K562 (cell line): ENCODE data around the gene EIF4E3.

ENCODE experiments used
- DMBX1 ChIP-seq: fragments of 250-450 bp; sonication (Bioruptor Pico); IDR thresholded peaks from 2 replicates; pipeline ENCODE4 v1.8.0; 2022; ENCODE audit warnings: inconsistent platforms, mild to moderate bottlenecking, moderate library complexity, borderline replicate concordance
- ESRRA ChIP-seq: fragments of 450-650 bp; IDR thresholded peaks from 2 replicates; pipeline ENCODE4 v1.6.1; 2014; ENCODE audit warnings: low read depth, mild to moderate bottlenecking, moderate library complexity, borderline replicate concordance
- EZH2 ChIP-seq: IDR thresholded peaks from 2 replicates; pipeline ENCODE4 v1.6.1; 2012; ENCODE audit warnings: low read depth, mild to moderate bottlenecking, inconsistent platforms, low read length, borderline replicate concordance
- HDAC3 ChIP-seq: fragments of 450-650 bp; IDR thresholded peaks from 2 replicates; pipeline ENCODE4 v1.6.1; 2018; ENCODE audit warnings: borderline replicate concordance, mild to moderate bottlenecking, moderate library complexity; ENCODE audit not compliant: partially characterized antibody
- KLF13 ChIP-seq: fragments of 450-650 bp; IDR thresholded peaks from 2 replicates; pipeline ENCODE4 v1.6.1; 2016; ENCODE audit warnings: missing genetic modification characterization, low read depth, mild to moderate bottlenecking, missing compliant biosample characterization, moderate library complexity, borderline replicate concordance
- MED1 ChIP-seq: sonication (generic); formaldehyde crosslinking; IDR thresholded peaks from 2 replicates; pipeline ENCODE4 v1.8.1; 2023; ENCODE audit warnings: missing genetic modification reagents, borderline replicate concordance
- NR2F6 ChIP-seq: fragments of 450-650 bp; formaldehyde crosslinking; IDR thresholded peaks from 2 replicates; pipeline ENCODE4 v1.4.0; 2020; ENCODE audit warnings: mild to moderate bottlenecking
- PHF20 ChIP-seq: fragments of 450-650 bp; IDR thresholded peaks from 2 replicates; pipeline ENCODE4 v1.6.1; 2018; ENCODE audit not compliant: partially characterized antibody
- SAFB2 ChIP-seq: fragments of 200-400 bp; formaldehyde crosslinking; IDR thresholded peaks from 2 replicates; pipeline ENCODE4 v1.6.1; 2018; ENCODE audit warnings: borderline replicate concordance, low read length, low read depth, moderate library complexity; ENCODE audit not compliant: severe bottlenecking

DNA sequence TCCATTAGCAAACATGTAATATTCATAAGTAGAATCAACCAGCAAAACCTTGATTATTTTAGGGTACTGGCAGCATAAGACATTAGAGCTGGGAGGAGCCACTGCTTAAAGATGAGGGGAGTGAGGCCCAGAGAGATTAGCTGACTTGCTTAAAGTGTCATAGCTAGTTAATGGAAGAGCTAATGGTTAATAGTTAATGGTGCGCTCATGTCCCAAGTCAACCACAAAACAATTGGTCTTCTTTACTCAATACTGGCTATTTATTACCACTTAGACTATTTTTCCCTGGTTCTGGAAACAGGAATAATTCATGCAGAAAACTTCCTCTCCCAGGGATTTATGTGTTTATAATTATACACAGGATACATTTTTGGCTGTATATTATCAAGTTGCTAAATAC, 33.1 kb downstream of the EIF4E3 start:
- no peak for TF ChIP-seq HDAC3
- TF ChIP-seq SAFB2, result no peak
- no peak for TF ChIP-seq PHF20
- no peak for TF ChIP-seq KLF13 (tag)
- no peak for TF ChIP-seq DMBX1 (CRISPR knock-in tag)
- TF ChIP-seq MED1, result no peak
- TF ChIP-seq EZH2, result no peak
- no peak for TF ChIP-seq NR2F6 (CRISPR knock-in tag)
- TF ChIP-seq ESRRA, result no peak
